ENCODE results near the gene ARHGEF28. TPM values are rescaled to one million over a fixed set of nuclear protein-coding genes. Genes with fewer than 3 reads are reported as not detected.

Gene ARHGEF28
- total RNA-seq, 2 experiments from 2014 or later: not detected

DNA sequence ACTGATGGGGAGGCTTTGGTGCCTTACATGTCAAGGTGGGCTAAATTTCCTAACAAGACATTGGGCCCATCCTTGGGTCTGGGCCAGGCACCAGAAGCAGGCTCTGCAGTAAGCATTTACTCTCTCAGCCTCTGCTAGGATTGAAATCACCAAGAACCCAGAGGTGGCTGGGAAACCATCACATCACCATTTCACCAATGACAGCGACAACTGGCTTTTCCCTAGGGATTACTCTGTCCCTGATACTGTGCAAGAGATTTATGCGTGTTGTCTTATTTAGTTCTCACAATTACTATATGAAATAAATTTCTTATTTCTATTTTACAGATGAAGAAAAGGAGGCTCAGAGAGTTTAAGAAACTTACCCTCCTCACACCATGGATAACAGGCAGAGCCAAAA, 342.2 kb downstream of the ARHGEF28 start:
- Histone ChIP-seq H4K20me1 (ENCODE audit: insufficient read depth, low read length) (no peaks in the 10 kb centered on the region), H3K4me2 (ENCODE audit: low read length) (no peak overlapping the region), H2AFZ (ENCODE audit: low read length) (no peak overlapping the region), H3K9me2 (ENCODE audit: insufficient read depth, low read length) (no peaks in the 10 kb centered on the region), H3K36me3 (ENCODE audit: insufficient read depth, low read length) (no peaks in the 10 kb centered on the region), H3K9me3 (ENCODE audit: low read length) (peaks cover 7% of the 10 kb centered on the region; the same call in 1 of the 2 replicates), H3K4me3 (ENCODE audit: low read depth, low read length, poor library complexity, severe bottlenecking) (no peak overlapping the region), H3K79me2 (ENCODE audit: insufficient read depth, low read depth, low read length) (no peaks in the 10 kb centered on the region), H3K27ac (ENCODE audit: low read depth, low read length, poor library complexity, severe bottlenecking) (no peak overlapping the region), H3K4me1 (ENCODE audit: insufficient read depth, low read length, poor library complexity, severe bottlenecking) (peaks cover 8% of the 10 kb centered on the region)
- CTCF ChIA-PET (ENCODE audit: unreplicated experiment): no interaction called here
- DNase-seq (ENCODE audit: low spot score): no peak
- POLR2A ChIA-PET: no interaction called here
- BruUV-seq (replicated peaks): no TSS peak
- TF ChIP-seq, protein P1, sequence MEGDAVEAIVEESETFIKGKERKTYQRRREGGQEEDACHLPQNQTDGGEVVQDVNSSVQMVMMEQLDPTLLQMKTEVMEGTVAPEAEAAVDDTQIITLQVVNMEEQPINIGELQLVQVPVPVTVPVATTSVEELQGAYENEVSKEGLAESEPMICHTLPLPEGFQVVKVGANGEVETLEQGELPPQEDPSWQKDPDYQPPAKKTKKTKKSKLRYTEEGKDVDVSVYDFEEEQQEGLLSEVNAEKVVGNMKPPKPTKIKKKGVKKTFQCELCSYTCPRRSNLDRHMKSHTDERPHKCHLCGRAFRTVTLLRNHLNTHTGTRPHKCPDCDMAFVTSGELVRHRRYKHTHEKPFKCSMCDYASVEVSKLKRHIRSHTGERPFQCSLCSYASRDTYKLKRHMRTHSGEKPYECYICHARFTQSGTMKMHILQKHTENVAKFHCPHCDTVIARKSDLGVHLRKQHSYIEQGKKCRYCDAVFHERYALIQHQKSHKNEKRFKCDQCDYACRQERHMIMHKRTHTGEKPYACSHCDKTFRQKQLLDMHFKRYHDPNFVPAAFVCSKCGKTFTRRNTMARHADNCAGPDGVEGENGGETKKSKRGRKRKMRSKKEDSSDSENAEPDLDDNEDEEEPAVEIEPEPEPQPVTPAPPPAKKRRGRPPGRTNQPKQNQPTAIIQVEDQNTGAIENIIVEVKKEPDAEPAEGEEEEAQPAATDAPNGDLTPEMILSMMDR (conservative IDR thresholded peaks at IDR 0.05; ENCODE audit: low read length): no peak
- TF ChIP-seq EZH2phosphoT487 (IDR thresholded peaks at IDR 0.05; ENCODE audit: borderline replicate concordance, low read depth, low read length): no peak
- intact Hi-C loops (cut with micrococcal nuclease; ENCODE audit: unreplicated experiment): no loop called here

DNA sequence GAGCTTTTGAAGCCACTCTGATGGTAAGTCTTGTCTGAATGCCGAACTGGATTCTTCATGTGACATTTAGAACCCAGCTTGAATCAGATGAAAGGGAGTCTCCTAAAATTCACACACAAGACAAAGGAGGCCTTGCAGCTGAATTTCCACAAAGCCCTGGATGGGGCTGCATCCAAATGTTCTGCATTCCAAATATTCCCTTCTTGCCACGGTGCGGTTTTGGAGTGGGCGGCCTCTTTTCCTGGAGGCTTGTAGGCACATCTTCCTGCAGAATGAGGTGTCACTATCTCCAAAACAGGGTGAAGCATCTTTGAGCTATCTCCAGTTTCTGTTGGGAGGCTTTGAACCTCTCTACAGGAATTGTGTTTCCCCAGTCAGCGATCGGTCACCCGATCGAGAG, 342.7 kb downstream of the ARHGEF28 start:
- intact Hi-C loops (cut with micrococcal nuclease; ENCODE audit: unreplicated experiment): no loop called here
- POLR2A ChIA-PET: no interaction called here
- DNase-seq (ENCODE audit: low spot score): no peak
- Histone ChIP-seq H3K4me1 (ENCODE audit: insufficient read depth, low read length, poor library complexity, severe bottlenecking) (peaks cover 7% of the 10 kb centered on the region), H3K4me3 (ENCODE audit: low read depth, low read length, poor library complexity, severe bottlenecking) (no peak overlapping the region), H2AFZ (ENCODE audit: low read length) (no peak overlapping the region), H3K79me2 (ENCODE audit: insufficient read depth, low read depth, low read length) (no peaks in the 10 kb centered on the region), H3K27ac (ENCODE audit: low read depth, low read length, poor library complexity, severe bottlenecking) (no peak overlapping the region), H4K20me1 (ENCODE audit: insufficient read depth, low read length) (no peaks in the 10 kb centered on the region), H3K4me2 (ENCODE audit: low read length) (no peak overlapping the region), H3K9me3 (ENCODE audit: low read length) (peaks cover 7% of the 10 kb centered on the region; the same call in 1 of the 2 replicates), H3K36me3 (ENCODE audit: insufficient read depth, low read length) (no peaks in the 10 kb centered on the region), H3K9me2 (ENCODE audit: insufficient read depth, low read length) (no peaks in the 10 kb centered on the region)
- no TSS peak for BruUV-seq (replicated peaks)
- no peak for TF ChIP-seq EZH2phosphoT487 (IDR thresholded peaks at IDR 0.05; ENCODE audit: borderline replicate concordance, low read depth, low read length)
- TF ChIP-seq, protein P1 (conservative IDR thresholded peaks at IDR 0.05; ENCODE audit: low read length): no peak
- CTCF ChIA-PET (ENCODE audit: unreplicated experiment): no interaction called here

DNA sequence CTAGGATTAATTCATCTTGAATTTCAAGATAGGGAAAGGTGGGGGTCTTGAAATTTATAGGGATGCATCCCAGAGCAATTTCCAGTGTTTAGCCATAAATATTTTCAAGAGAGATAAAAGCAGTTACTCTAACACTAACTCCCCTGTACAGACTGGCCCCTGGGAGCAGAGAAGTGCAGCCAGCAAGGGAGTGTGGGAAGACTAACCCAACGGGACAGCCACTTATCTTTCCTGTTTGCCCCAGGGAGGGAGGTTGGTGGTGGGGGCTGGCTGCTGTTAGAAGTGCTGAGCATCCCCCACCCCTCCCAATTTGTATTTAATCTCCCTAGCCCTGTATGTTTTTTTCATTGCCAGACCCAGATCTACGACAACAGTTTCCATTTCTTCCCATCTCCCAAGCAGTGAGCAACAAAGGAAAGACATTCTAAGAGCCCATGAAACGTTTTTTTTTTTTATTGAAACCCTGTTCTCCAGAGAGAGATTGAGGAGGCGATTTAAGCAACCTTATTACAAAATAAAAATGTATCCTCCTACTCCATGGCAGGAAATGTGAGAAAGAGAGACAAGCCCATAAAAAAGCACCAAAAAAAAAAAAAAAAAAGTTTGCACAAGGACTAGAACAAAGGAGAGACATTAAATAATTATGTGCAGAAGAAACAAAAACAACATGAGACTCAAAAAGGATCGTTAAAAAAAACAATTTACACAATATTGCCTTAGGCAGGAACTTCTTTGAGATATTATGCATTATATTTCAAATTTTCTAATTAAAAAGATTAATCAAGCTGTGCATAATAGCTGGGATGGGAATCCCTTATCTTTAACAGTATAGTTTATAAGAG, 343.4 kb downstream of the ARHGEF28 start:
- intact Hi-C loops (cut with micrococcal nuclease; ENCODE audit: unreplicated experiment): no loop called here
- H3K9me2 ChIP-seq (ENCODE audit: insufficient read depth, low read length): no peaks in the 10 kb centered on the region
- CTCF ChIA-PET (ENCODE audit: unreplicated experiment): no interaction called here
- BruUV-seq (replicated peaks): no TSS peak
- H4K20me1 ChIP-seq (ENCODE audit: insufficient read depth, low read length): no peaks in the 10 kb centered on the region
- TF ChIP-seq, protein P1 (conservative IDR thresholded peaks at IDR 0.05; ENCODE audit: low read length): no peak
- no peak for TF ChIP-seq EZH2phosphoT487 (IDR thresholded peaks at IDR 0.05; ENCODE audit: borderline replicate concordance, low read depth, low read length)
- H3K4me1 ChIP-seq (ENCODE audit: insufficient read depth, low read length, poor library complexity, severe bottlenecking): peaks cover 5% of the 10 kb centered on the region
- no peak overlapping the region for H3K4me3 ChIP-seq (ENCODE audit: low read depth, low read length, poor library complexity, severe bottlenecking)
- peaks cover 7% of the 10 kb centered on the region; the same call in 1 of the 2 replicates for H3K9me3 ChIP-seq (ENCODE audit: low read length)
- DNase-seq (ENCODE audit: low spot score): no peak
- H3K79me2 ChIP-seq (ENCODE audit: insufficient read depth, low read depth, low read length): no peaks in the 10 kb centered on the region
- no peak overlapping the region for H2AFZ ChIP-seq (ENCODE audit: low read length)
- POLR2A ChIA-PET: no interaction called here
- H3K36me3 ChIP-seq (ENCODE audit: insufficient read depth, low read length): no peaks in the 10 kb centered on the region
- H3K4me2 ChIP-seq (ENCODE audit: low read length): no peak overlapping the region
- H3K27ac ChIP-seq (ENCODE audit: low read depth, low read length, poor library complexity, severe bottlenecking): no peak overlapping the region

All from OCI-LY7 (cell line).